DOHH2 (cell line): Measurements from ENCODE around the gene SGF29.

Experiments
- H3F3A ChIP-seq: fragments of 200-600 bp; sonication (generic), shearing (Covaris generic); 2 replicates; pipeline ENCODE4 v1.6.0; 2016; ENCODE audit warnings: antibody characterized with exemption, mild to moderate bottlenecking; ENCODE audit not compliant: control insufficient read depth, insufficient read depth
- H3K27ac ChIP-seq: fragments of 200-600 bp; sonication (generic); 2 replicates; pipeline ENCODE4 v1.5.1; 2014; ENCODE audit warnings: low read depth, mild to moderate bottlenecking, low read length, moderate library complexity
- H3K27me3 ChIP-seq: fragments of 200-600 bp; sonication (generic); 2 replicates; pipeline ENCODE4 v1.6.1; 2014; ENCODE audit warnings: mild to moderate bottlenecking, low read length, mixed read lengths; ENCODE audit not compliant: control insufficient read depth
- H3K36me3 ChIP-seq: fragments of 200-600 bp; sonication (generic); 2 replicates; pipeline ENCODE4 v1.6.1; 2014; ENCODE audit warnings: mild to moderate bottlenecking, low read length, moderate library complexity, mixed read lengths; ENCODE audit not compliant: control insufficient read depth
- H3K4me1 ChIP-seq: fragments of 200-600 bp; sonication (generic); 2 replicates; pipeline ENCODE4 v1.6.1; 2014; ENCODE audit warnings: mild to moderate bottlenecking, low read length, mixed read lengths; ENCODE audit not compliant: control insufficient read depth
- H3K4me2 ChIP-seq: fragments of 200-600 bp; sonication (generic); 2 replicates; pipeline ENCODE4 v1.6.0; 2014; ENCODE audit warnings: mild to moderate bottlenecking, low read length, moderate library complexity
- H3K4me3 ChIP-seq: fragments of 200-600 bp; sonication (generic); 2 replicates; pipeline ENCODE4 v1.5.1; 2014; ENCODE audit warnings: mild to moderate bottlenecking, low read length, mixed read lengths
- H3K79me2 ChIP-seq: fragments of 200-600 bp; sonication (generic); 2 replicates; pipeline ENCODE4 v1.6.1; 2014; ENCODE audit warnings: mild to moderate bottlenecking, low read length, mixed read lengths; ENCODE audit not compliant: control insufficient read depth
- H3K9me2 ChIP-seq: fragments of 200-600 bp; sonication (generic); replicated peaks from 2 replicates; pipeline ENCODE4 v1.6.1; 2014; ENCODE audit warnings: mild to moderate bottlenecking, low read length, mixed read lengths; ENCODE audit not compliant: control insufficient read depth
- H3K9me3 ChIP-seq: fragments of 200-600 bp; sonication (generic); 2 replicates; pipeline ENCODE4 v1.6.1; 2014; ENCODE audit warnings: antibody characterized with exemption, low read length, mixed read lengths; ENCODE audit not compliant: control insufficient read depth, insufficient read depth
- H4K20me1 ChIP-seq: fragments of 200-600 bp; sonication (generic); 2 replicates; pipeline ENCODE4 v1.6.0; 2014; ENCODE audit warnings: low read depth, mild to moderate bottlenecking, antibody characterized with exemption, low read length, moderate library complexity; ENCODE audit not compliant: control insufficient read depth, insufficient read depth
- CTCF ChIP-seq: fragments of 200-600 bp; sonication (generic); IDR thresholded peaks from one replicate; pipeline ENCODE4 v1.5.1; 2014; ENCODE audit warnings: antibody characterized with exemption, mild to moderate bottlenecking, low read depth, low read length; ENCODE audit not compliant: poor library complexity, severe bottlenecking
- EZH2phosphoT487 ChIP-seq: fragments of 200-600 bp; sonication (generic); IDR thresholded peaks from 2 replicates; pipeline ENCODE4 v1.6.1; 2017; ENCODE audit warnings: borderline replicate concordance, mild to moderate bottlenecking, antibody characterized with exemption, low read length, moderate library complexity, mixed read lengths

SGF29 gene

GRCh38 chr16:28573738-28574718 is 20.3 kb downstream of the SGF29 start:
- H3K4me1 ChIP-seq = no peaks in the 10 kb centered on the region
- H3F3A ChIP-seq = no peaks in the 10 kb centered on the region
- H3K27me3 ChIP-seq = no peaks in the 10 kb centered on the region
- H4K20me1 ChIP-seq = no peaks in the 10 kb centered on the region
- H3K4me3 ChIP-seq = no peak overlapping the region
- H3K79me2 ChIP-seq = peaks cover 50% of the 10 kb centered on the region
- H3K4me2 ChIP-seq = no peak overlapping the region
- no peaks in the 10 kb centered on the region for H3K36me3 ChIP-seq
- no peak overlapping the region for H3K27ac ChIP-seq
- TF ChIP-seq EZH2phosphoT487 (no peak), CTCF (no peak)
- H3K9me2 ChIP-seq = no peaks in the 10 kb centered on the region
- H3K9me3 ChIP-seq = no peaks in the 10 kb centered on the region

GRCh38 chr16:28574925-28575324 is 21.2 kb downstream of the SGF29 start:
- Histone ChIP-seq H3K4me3 (no peak overlapping the region), H3K27me3 (no peaks in the 10 kb centered on the region), H3K9me2 (no peaks in the 10 kb centered on the region), H3F3A (no peaks in the 10 kb centered on the region), H4K20me1 (no peaks in the 10 kb centered on the region), H3K4me1 (no peaks in the 10 kb centered on the region), H3K79me2 (peaks cover 43% of the 10 kb centered on the region), H3K36me3 (no peaks in the 10 kb centered on the region), H3K27ac (no peak overlapping the region), H3K4me2 (no peak overlapping the region), H3K9me3 (no peaks in the 10 kb centered on the region)
- TF ChIP-seq CTCF = no peak
- no peak for TF ChIP-seq EZH2phosphoT487

- no peaks in the 10 kb centered on the region for H3K36me3 ChIP-seq
- no peaks in the 10 kb centered on the region for H3K9me2 ChIP-seq
- H3K9me3 ChIP-seq = no peaks in the 10 kb centered on the region
- H3K79me2 ChIP-seq = peaks cover 39% of the 10 kb centered on the region
- H3K27me3 ChIP-seq = no peaks in the 10 kb centered on the region
- no peaks in the 10 kb centered on the region for H4K20me1 ChIP-seq
- no peak overlapping the region for H3K4me3 ChIP-seq
- H3K4me1 ChIP-seq = no peaks in the 10 kb centered on the region
- H3K27ac ChIP-seq = no peak overlapping the region
- TF ChIP-seq EZH2phosphoT487 = no peak
- TF ChIP-seq CTCF = no peak
- H3K4me2 ChIP-seq = no peak overlapping the region
- H3F3A ChIP-seq = no peaks in the 10 kb centered on the region
These were observed 21.9 kb downstream of the SGF29 start for GRCh38 chr16:28575446-28576109.
